Stimulated activated CD8-positive, alpha-beta memory T cell treated with anti-CD3 and anti-CD28 coated beads, Interleukin-2, amount 100 ng/mL, for 1 hour (primary cell): ENCODE measurements around the gene MYOM3.
"Not testable (repeated sequence)": the region's sequence is repeated elsewhere in the genome, so short reads cannot be mapped to it uniquely, and the experiment has no call there.

Experiments used
- DNase-seq, 2 donors: peaks; one replicate each; pipeline ENCODE4 v3.0.0-alpha.2; 2020; ENCODE audit warnings: low read depth in 2 of 2

MYOM3 gene

DNA sequence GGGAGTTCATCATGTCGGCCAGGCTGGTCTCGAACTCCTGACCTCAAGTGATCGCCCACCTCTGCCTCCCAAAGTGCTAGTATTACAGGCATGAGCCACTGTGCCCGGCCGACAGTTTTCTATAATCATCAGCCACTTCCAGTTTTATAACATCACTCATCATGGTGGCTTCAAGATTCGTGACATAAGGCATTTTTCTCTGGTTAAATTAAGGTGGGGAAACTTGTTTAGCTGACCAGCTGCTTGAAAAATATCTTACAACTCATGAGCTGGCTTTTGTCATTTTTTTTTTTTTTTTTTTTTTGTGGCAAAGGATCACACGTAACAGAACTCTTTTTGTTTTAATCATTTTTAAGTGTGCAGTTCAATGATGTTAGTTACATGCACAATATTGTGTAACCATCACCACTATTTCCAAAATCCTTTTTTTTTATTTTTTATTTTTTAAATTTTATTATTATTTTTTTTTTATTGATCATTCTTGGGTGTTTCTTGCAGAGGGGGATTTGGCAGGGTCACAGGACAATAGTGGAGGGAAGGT is 80.9 kb downstream of the MYOM3 start:
- DNase-seq, result not testable (repeated sequence)

DNA sequence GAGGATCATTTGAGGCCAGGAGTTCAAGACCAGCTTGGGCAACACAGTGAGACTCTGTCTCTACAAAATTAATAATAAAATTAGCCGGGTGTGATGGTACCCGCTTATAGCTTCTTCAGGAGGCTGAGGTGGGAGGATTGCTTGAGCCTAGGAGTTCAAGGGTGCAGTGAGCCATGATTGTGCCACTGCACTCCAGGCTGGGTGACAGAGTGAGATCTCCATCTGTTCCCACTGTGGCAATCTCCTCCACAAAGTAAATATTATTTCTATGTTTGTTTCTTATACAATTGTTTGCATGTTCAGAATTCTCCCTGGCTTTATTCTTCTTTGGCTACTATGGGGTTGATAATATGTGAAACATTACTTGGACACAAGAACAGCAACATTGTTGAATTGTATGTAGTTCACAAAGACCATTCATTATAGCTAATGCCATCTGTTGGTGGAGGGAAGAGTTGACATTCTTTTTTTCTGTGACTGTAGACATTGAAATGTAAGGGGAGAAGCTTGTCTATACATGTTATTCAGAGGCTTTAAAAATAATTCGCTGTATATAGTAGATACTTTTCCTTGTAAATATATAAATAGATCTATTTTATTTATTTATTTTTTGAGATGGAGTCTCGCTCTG is 84.0 kb downstream of the MYOM3 start:
- no peak for DNase-seq

DNA sequence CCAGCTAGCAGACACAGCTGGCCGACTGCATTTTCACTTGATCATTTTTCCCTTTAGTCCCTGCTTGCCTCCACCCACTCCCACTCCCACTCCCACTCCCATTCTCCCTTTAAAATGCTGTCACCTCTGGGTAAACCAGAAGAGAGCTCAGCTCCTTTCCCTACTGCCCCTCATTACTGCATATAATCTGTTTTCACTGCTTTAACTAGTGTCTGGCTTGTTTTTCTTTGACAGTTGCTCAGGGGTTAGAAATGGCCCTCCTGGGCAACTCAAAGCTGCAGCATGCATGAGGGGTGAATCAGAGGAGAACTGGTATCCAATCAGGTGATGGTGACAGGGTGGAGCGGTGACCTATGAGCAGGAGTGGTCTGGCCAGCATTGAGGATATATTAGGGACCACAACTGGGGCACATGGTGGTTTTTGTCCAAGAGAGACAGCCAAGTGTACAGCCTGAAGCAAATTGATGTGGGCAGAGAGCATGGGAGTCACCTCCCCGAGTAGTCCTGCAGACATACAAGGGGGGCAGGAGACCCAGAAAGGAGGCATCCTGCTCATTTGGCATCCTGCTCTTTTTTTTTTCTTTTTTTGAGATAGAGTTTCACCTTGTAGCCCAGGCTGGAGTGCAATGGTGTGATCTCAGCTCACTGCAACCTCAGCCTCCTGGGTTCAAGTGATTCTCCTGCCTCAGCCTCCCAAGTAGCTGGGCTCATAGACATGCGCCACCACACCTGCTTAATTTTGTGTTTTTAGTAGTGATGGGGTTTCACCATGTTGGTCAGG is 89.2 kb downstream of the MYOM3 start:
- no peak for DNase-seq

DNA sequence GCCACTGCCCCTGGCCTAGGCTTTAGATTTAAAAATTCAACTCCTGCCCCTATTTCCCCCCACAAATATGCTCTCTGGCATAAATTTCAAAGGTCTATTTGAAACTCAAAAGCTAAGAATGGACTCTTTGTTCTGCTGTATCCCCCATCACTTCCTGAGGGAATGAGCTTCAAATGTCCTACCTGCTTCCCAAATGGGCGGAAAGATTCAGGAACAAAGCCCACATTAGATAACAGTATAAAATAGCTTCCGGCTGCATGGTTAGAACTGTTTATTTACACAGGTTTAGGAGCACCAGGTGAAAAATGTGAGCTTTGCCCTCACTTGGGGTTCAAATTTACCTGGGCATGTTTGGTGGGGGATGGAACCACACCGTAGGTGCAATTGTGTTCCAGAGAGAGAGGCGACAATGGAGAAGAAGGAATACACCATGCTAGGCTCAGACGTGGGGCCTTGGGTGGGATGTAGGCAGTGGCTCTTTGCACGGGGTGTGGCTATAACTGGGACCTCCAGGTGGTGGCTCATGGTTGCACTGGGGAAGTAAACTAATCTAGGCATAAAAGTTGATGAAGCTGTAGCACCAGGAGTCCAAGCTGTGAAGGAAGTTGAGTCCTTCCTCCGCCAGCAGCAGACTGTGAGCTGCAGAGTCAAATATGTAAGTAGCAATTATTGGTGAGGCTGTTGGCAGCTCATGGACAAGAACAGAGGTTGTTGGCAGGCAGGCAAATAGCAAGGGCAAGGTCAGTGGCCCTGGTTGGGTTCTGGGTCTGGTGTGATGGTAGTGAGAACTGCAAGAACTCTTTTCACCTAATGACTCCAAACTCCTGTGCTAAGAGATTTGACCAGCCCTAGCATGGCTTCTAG is 90.3 kb downstream of the MYOM3 start:
- DNase-seq, result no peak

DNA sequence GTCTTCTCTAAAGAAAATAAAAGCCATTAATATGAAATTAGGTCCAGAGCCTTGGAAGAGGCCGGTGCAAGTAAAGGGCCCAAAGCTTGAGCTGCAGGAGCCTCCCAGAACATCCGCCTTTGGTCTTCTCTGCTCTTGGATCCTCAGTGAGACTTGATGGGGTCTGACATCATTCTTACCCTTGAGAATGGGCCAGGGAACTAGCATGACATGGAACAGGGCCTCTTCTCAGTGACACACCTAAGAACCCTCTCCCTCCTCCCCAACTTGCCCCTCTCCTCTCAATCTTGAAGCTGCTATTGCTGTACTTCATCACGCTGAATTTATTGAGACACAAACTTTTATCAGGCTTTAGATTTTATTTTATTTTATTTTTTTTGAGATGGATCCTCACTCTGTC is 91.5 kb downstream of the MYOM3 start:
- DNase-seq, result no peak

DNA sequence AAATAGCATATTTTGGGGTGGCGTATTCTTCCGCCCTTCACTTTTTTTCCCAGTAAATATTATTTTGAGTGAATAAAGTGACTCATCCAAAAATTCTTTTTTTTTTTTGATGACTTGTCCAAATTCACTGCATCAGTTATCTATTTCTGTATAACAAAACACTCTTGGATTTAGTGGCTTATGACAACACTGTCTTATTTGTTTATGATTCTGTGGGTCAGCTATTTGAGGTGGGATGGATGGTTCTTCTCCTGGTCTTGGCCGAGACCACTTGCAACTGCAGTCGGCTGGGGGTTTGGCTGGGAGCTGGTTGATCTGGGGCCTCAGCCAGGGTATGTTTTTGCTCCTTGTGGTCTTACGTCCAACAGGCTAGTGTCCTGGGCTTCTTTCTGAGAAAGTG is 91.9 kb downstream of the MYOM3 start:
- DNase-seq, result no peak

DNA sequence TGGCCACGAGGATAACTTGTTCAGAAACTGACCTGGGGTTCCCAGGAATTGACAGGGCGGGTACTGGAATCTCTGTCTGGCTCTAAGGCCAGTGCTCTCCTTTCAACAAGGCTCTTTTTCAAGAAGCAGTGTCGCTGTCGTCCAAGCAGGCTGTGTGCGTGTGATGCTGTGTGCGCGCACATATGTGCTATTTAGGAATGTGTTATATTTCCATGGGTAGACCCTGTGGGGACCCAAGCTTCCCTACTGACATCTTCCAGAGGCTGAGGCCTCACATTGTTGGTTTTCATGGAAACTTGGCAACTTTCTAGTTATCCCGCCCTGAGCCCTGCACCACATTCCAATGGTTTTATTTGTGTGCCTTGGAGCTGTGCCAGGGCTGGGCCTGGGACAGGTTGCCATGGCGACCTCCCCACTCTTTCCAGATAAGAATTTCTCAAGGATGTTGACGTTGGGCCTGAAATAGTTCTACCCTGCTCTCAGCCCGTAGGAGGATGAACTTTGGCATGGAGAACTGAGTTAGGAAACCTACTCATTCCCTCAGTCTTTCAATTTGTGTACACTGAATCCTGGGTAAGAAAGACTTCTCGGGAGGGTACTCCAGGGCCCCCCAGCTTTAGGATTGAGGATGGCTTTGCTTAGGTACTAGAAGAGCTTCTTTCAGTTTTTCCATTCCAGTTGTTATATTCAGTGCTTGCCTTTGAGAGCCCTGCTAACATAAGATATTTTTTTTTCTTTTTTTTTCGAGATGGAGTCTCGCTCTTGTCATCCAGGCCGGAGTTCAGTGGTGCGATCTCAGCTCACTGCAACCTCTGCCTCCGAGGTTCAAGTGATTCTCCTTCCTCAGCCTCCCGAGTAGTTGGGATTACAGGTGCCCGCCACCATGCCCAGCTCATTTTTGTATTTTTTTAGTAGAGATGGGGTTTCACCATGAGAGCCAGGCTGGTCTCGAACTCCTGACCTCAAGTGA is 93.0 kb downstream of the MYOM3 start:
- DNase-seq, result no peak

DNA sequence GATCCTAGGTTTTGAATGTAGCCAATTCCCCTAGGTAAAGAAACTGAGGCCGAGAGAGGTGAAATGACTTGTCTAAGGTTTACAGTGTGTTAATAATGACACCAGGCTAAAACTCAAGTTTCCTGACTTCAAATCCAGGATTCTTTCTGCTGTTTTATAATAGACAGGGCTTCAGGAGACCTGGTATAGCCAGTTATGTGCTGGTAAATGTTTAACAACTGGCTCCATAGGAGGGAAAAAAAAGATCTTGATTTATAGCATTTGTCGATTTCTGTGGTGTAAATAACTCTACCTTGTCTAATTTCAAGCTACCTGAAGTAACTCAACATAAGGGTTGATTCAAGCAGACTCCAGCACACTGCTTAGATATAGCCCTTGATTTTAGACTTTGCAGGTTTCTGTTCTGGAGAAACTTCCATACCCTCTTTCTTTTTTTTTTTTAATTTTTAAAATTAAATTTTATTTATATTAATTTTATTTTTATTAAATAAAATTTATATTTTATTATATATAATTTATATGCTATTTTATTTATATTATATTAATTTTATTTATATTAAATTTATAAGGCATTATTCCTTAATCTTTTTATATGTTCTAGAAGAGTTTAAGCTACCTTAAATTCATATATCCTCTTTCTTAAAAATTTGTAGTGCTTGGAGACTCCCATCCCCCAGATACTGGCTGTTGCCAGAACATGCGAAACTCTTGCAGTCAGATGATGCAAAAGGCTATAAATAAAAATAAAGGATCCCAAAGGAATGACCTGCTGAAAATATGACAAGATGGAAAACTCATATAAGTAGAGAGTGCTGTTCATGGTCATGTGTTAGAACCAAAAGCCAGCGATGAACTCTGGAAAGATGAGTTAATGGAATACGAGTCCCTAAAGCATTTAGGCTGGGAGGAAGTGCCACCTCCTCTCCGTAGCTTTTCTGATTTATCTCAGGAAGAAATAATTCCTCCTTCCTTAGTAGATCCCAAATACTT is 96.4 kb downstream of the MYOM3 start:
- DNase-seq, result no peak

DNA sequence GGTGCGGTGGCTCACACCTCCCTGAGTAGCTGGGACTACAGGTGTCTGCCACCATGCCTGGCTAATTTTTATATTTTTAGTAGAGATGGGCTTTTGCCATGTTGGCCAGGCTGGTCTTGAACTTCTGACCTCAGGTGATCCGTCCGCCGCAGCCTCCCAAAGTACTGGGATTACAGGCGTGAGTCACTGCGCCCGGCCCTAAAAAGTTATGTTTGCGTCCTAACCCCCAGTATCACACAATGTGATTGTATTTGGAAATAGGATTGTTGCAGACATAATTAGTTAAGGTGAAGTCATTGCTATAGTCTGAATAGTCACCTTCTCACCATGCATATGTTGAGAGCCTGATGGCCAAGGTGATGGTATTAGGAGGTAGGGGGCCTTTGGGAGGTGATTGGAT is 99.1 kb downstream of the MYOM3 start:
- DNase-seq, result not testable (repeated sequence)

DNA sequence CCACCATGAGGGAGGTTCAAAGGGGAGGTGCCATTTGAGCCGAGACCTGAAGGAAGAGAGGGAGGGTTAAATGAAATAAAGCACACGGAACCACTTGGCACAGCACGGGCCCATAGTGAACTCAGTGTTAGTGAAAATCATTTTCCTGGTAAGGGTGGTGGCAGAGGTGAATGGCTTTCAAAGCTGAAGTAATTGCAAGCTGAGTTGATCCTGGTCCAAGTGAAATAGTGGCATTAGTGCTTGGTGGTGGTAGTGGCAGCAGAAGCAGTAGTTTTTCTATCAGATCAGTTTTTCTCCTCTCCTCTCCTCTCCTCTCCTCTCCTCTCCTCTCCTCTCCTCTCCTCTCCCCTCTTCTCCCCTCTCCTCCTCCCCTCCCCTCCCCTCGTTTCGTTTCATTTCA is 101.3 kb downstream of the MYOM3 start:
- DNase-seq, result no peak

DNA sequence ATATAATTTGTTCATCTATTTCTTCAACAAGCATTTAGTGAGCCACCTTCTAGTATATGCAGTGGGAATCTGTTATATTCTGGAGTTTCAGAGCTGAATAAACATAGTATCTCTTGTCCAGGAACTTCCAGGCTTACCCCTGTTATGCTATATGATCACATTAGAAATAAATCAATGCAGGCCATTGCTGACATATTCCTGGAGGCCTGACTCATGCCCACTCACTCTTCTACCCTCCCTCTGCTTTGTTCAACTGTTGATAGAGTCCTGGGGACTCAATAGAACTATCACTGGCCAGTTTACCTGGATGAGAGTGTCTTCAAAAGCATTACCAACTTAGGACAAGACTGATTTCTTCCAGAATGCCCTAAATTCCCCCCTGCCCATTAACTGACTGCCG is 102.5 kb downstream of the MYOM3 start:
- no peak for DNase-seq

DNA sequence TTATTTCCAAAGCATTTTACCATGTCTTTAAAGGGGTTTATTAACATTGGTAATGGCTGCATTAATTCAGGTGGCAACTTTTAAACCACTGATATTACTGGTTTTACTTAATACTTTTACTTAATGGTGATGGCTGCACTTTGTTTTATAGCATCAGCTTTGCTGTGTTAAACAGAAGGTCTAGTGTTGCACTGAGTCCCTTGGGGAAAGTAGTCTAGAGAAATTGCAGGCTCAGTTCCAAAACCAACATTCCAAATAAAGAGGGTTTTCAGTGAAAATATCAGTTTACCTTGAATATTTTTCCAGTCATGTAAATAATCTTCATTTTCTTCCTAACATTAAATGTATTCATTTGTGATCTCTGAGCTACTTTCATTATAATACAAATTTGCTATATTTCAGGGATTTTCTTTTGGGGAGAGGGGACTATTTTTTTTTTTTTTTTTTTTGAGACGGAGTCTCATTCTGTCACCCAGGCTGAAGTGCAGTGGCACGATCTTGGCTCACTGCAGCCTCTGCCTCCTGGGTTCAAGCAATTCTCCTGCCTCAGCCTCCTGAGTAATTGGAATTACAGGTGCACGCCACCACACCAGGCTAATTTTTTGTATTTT is 103.3 kb downstream of the MYOM3 start:
- not testable (repeated sequence) for DNase-seq

DNA sequence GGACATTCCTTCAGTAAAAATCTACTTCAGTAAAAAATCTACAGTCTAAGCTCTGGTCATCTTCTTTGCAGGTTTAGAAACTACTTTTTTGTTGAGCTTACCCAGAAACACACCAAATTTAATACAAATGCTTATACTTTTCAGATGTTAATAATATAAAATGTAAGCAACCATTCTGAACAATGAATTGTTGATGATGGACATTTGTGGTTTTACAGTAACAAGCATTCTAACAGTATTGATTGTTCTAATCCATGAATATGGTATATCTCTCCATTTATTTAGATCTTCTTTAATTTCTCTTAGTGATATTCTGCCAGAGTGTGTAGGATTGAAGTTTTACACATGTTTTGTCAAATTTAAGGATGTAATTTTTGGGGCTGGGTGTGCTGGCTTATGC is 104.9 kb downstream of the MYOM3 start:
- DNase-seq, result no peak
